Measurements from ENCODE around the gene ITPK1.
A peak's percentile ranks its signal among the peaks of the same experiment; 100 is the strongest.

ITPK1 gene

GRCh38 chr14:93040443-93040842 is 75.3 kb downstream of the ITPK1 start:
- no peak for DNase-seq

GRCh38 chr14:93039649-93040315 is 75.9 kb downstream of the ITPK1 start:
- DNase-seq, result no peak

GRCh38 chr14:93037351-93037750 is 78.4 kb downstream of the ITPK1 start:
- DNase-seq, result no peak

DNA sequence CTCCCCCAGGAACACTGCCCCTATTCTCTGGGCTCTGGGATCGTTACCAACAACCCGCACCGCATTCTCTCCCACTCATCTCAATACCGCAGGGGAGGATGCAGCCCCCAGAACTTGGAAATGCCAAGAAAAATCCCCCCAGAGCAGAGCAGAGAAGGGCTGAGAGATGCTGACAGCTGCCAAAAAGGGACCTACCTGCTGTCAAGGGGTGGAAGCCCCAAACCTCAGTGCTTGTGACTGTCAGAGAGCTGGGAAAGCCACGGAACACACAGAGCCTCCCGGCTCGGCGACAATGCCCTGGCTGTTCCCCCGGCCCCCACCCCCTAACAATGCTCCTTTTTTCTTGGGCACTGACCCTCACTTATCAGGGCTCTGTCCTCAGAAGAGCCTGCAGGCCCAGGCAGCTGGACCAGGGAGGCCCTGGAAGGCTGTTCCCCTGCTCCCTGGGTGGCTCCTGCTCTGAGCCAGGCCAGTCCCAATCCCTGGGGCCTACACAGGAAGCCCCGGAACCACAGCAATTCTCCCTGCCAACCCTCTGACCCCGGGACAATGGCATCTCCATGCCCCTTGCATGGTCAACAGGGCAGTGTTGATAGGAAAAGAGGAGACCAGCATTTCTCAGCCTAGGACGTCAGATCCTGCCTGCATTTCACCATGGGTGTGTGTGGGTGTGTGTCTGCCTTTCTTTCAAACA is 78.9 kb downstream of the ITPK1 start:
- no peak for DNase-seq

DNA sequence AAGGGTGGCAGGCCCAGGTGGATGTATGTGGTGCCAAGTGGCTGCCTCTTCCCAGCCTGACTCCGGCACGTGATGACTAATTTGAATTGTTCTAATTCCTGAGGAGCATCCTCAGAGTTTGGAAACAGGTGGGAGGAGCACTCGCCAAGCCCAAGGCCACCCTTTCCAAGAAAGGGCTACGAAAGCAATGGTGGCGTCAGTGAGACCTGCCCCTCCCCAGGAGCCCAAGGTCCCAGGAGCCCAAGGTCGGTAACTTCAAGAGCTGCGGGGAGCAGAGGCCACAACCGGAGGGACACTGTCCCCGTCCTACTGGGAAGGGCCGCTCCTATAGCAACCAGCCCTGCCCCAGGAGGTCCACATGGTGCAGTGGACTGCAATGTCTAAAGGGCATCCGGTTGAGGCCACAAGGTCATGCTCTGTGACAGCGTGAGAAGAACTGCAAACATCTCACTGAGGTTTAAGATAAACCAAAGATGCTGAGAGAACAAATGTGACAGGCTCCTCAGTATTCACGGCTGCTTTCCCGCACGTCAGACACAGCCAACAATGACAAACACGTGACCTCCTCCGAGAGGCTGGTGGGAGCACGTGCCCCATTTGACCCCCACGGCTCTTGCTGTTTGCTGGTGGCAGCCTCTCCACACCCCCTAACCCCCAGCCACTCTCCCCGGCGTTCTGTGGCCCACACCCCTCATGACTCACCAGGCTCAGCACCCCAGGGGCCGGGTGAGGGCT is 79.6 kb downstream of the ITPK1 start:
- no peak for DNase-seq

DNA sequence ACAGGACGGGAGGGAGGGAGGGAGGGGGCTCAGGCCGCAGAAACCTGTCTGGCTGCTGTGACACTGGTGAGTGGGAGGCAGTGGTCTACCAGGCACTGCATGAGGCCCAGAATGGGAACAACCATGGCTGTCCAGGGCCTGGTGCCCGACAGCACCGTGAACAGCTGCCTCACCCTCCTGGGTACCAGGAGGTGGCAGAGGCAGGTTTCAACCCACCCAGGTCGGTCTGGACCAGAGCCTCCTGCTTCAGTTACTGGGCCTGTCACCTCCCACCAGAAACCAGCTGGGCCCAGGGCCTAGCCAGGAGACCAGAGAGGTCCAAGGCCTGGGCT is 80.2 kb downstream of the ITPK1 start:
- no peak for DNase-seq

GRCh38 chr14:93034671-93034994 is 81.1 kb downstream of the ITPK1 start:
- DNase-seq, result no peak

DNA sequence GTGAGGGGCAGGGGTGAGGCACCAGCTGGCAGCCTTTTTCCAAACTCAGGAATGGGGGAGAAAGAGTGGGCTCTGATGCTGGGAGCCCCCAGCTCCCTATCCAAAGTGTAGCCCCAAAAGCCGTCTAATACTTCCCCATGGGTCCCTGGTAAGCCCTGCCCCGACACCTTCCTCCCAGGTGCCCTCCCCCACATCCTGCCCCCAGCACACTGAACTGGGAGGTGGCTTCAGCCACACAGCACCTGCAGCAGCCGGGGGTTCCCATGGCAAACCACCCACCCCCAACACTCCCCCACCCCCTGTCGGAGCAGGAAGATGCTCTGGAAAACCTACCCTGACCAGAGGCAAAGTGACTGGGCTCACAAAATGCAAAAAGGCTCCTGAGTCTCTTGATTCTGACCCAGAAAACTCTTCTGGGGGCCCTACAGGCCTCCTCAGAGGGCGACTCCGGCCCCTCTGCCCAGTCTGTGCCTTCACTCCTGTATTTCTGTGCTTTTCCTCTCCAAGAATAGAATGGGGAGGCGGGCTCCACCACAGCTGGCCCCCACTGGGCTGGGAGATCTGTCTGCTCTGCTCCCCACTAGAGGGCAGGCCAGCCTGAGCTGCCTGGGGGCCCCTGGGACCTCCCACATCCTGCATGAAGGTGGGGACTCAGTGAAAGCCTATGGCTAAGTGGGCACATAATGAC is 81.6 kb downstream of the ITPK1 start:
- DNase-seq, result peak; percentile 22

GRCh38 chr14:93033084-93033982 is 82.4 kb downstream of the ITPK1 start:
- no peak for DNase-seq

DNA sequence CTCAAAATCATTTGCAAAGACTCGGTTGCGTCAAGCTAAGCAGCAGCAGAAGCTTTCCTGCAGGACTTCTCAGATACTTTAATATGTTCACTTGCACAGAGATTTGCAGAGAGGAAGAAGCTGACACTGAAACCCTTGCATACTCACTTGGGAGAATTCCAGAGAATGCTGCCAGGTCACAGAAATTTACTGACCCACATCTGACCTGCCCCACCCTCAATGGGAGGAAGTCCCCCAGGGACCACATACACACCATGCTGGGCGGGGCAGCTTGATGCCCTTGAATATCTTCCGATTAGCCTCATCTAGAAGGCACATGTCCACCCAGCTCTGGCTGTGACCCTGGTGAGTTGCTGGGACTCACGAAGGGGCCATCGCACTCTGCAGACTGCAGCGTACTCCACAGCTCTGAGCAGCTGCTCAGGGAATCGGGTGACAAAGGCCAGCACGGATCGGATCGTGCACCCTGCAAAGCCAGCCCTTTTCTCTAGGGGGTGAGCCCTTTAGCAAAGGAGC is 83.2 kb downstream of the ITPK1 start:
- DNase-seq, result no peak

DNA sequence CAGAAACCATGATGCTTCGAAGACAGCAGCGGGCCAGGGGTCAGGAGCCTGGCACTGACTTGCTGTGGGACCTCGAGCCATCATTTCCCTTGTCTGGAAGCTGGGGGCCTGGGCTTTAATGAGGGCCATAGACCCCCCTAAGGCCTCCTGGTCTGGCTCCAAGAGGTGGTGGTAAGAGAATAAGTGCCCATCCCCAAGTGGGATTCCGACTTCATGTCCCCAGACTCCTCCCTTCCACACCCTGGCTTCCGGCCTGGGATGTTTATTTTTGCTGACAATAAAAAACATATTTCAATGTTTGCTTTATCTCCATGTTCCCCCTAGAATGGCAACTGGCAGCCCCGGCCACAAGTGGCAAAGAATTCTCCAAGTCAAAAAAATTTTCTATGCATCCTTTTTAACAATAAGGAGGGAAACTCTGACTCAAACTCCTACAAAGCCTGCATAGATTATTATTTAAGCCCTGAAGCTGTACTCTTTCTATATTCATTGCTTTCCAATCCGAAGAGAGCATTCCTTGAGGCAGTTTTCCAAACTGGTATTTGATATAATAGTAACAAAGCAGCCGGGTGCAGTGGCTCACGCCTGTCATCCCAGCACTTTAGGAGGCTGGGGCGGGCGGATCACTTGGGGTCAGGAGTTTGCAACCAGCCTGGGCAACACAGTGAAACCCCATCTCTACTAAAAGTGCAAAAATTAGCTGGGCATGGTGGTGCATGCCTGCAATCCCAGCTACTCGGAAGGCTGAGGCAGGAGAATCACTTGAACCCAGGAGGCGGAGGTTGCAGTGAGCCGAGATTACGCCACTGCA is 84.0 kb downstream of the ITPK1 start:
- no peak for DNase-seq

GRCh38 chr14:93030761-93031160 is 85.0 kb downstream of the ITPK1 start:
- DNase-seq, result no peak

- DNase-seq, result no peak
Observed at GRCh38 chr14:93029911-93030508, 85.7 kb downstream of the ITPK1 start.

GRCh38 chr14:93029417-93029816 is 86.3 kb downstream of the ITPK1 start:
- DNase-seq, result no peak

DNA sequence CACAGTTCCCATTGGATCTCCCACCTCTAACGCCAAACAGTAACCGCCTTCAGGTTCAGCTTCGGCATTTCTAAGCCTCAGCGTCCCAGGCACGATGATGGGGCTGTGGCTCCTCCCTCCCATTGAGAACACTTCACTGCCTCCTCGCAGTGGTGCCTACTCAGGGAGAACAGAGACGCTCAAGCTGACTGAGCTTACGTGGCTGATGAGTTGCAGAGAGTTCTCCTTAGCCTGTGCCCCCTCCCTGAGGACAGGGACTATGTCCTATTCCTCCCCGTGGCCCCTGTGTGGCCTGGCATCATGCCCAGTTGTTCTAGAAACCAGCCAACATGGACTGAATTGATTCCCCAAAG is 87.0 kb downstream of the ITPK1 start:
- DNase-seq, result no peak

GRCh38 chr14:93027810-93028723 is 87.7 kb downstream of the ITPK1 start:
- no peak for DNase-seq

DNA sequence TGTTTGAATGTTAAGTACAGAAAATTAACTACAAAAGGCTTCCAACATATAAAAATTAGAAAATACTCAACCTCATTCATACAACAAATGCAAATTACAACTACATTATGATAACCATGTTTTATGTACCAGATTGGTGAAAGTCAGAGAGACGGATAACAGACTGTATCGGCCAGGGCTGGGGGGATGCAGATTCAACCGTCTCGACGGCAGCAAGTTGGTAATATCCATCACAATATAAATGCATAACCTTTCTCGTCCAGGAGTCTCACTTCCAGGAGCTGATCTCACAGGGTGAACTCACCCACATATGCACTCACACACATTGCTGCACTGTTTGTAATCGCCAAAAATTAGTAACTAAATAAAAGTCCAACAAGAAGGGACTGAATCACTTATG is 89.4 kb downstream of the ITPK1 start:
- DNase-seq, result no peak

DNA sequence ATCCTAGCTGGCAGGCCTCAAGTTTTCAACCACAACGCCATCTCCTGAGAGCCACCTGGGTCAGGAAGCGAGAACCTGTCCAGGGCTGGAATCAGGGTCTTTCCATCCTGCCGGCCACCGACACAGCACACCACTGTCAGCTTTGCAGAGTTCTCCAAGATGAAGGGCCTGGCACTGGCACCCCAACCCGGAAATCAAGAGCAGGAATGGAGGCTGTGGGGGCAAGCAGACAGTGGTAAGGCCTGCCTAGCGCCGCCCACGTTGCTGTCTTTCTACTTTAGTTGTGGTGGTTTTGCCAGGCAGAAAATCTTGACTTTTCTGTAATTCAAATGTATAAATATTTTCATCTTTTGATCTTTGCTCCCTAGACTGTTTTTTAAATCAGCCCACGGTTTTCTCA is 90.7 kb downstream of the ITPK1 start:
- no peak for DNase-seq

GRCh38 chr14:93024493-93024892 is 91.2 kb downstream of the ITPK1 start:
- DNase-seq, result no peak

- no peak for DNase-seq
Observed at GRCh38 chr14:93023802-93024434, 91.8 kb downstream of the ITPK1 start.

Data from activated CD4-positive, alpha-beta T cell treated with anti-CD3 and anti-CD28 coated beads, Interleukin-2, Interleukin-6, amounts not matched to agents 100 ng/mL and 50 ng/mL, durations not matched to agents 16 hours and 8 hours (primary cell).